HEK293 (cell line): Measurements from ENCODE around the gene HHLA2.

Source experiments
- CTCF ChIA-PET: fragments of 350-600 bp; formaldehyde crosslinking; extraction: SDS; loops from one replicate; lab custom pipeline; 2021; ENCODE audit warnings: antibody characterized with exemption; lab: Yijun Ruan, JAX
- POLR2A ChIA-PET: fragments of 300-600 bp; formaldehyde crosslinking; extraction: SDS; loops from one replicate; lab custom pipeline; 2020; ENCODE audit warnings: antibody characterized with exemption, inconsistent platforms; lab: Yijun Ruan, JAX
- H3K27ac ChIP-seq: fragments of 200-500 bp; sonication (Bioruptor generic); 2 replicates; pipeline ENCODE4 v1.5.1; 2014; ENCODE audit warnings: low read depth, low read length, control low read depth, inconsistent platforms; ENCODE audit errors: extremely low read depth
- H3K36me3 ChIP-seq, 2 experiments: fragments of 200-500 bp in 1 of 2; sonication (Bioruptor generic) in 1 of 2; 1 replicate in 1 of 2; 2 replicates in 1 of 2; pipeline ENCODE4 v1.5.1; 2014 to 2017; ENCODE audit warnings: inconsistent platforms in 2 of 2, low read length in 2 of 2; ENCODE audit not compliant: control insufficient read depth in 2 of 2, insufficient read depth in 1 of 2
- H3K4me1 ChIP-seq: fragments of 200-500 bp; sonication (Bioruptor generic); 2 replicates; pipeline ENCODE4 v1.5.1; 2014; ENCODE audit warnings: mild to moderate bottlenecking, low read length, inconsistent platforms; ENCODE audit not compliant: control insufficient read depth, insufficient read depth
- H3K4me3 ChIP-seq: 2 replicates; pipeline ENCODE4 v1.5.1; 2011; ENCODE audit warnings: low read depth, mild to moderate bottlenecking, control low read depth, low read length, moderate library complexity
- H3K9me3 ChIP-seq: fragments of 200-500 bp; sonication (Bioruptor generic); 2 replicates; pipeline ENCODE4 v1.5.1; 2014; ENCODE audit warnings: low read depth, low read length, inconsistent platforms; ENCODE audit not compliant: control insufficient read depth, insufficient read depth
- GLI2 ChIP-seq: fragments of 450-650 bp; formaldehyde crosslinking; IDR thresholded peaks from 2 replicates; pipeline ENCODE4; 2017; ENCODE audit warnings: missing biosample characterization, missing genetic modification characterization, low read depth, borderline replicate concordance
- KLF10 ChIP-seq: fragments of 450-650 bp; IDR thresholded peaks from 2 replicates; pipeline ENCODE4 v1.5.1; 2018; ENCODE audit warnings: missing biosample characterization, mild to moderate bottlenecking, missing genetic modification characterization
- SCRT1 ChIP-seq: fragments of 450-650 bp; formaldehyde crosslinking; IDR thresholded peaks from 2 replicates; pipeline ENCODE4 v1.5.1; 2016; ENCODE audit warnings: missing biosample characterization, missing genetic modification characterization, borderline replicate concordance
- TRIM28 ChIP-seq: IDR thresholded peaks from 2 replicates; pipeline ENCODE4 v1.6.1; 2011; ENCODE audit warnings: low read length, control low read depth, borderline replicate concordance
- ZBTB1 ChIP-seq: fragments of 450-650 bp; formaldehyde crosslinking; IDR thresholded peaks from 2 replicates; pipeline ENCODE4 v1.5.1; 2016; ENCODE audit warnings: missing biosample characterization, missing genetic modification characterization
- ZBTB7A ChIP-seq: fragments of 450-650 bp; formaldehyde crosslinking; IDR thresholded peaks from 2 replicates; pipeline ENCODE4 v1.5.1; 2016; ENCODE audit warnings: low read depth, missing biosample characterization, missing genetic modification characterization
- ZFHX2 ChIP-seq: fragments of 450-650 bp; formaldehyde crosslinking; conservative IDR thresholded peaks from 2 replicates; pipeline ENCODE4 v1.5.1; 2016; ENCODE audit warnings: missing biosample characterization, missing genetic modification characterization
- ZNF121 ChIP-seq: fragments of 450-650 bp; formaldehyde crosslinking; IDR thresholded peaks from 2 replicates; pipeline ENCODE4 v1.5.1; 2016; ENCODE audit warnings: missing biosample characterization, missing genetic modification characterization
- ZNF138 ChIP-seq: fragments of 450-650 bp; formaldehyde crosslinking; IDR thresholded peaks from 2 replicates; pipeline ENCODE4 v1.5.1; 2016; ENCODE audit warnings: missing biosample characterization, missing genetic modification characterization, borderline replicate concordance
- ZNF157 ChIP-seq: fragments of 450-650 bp; formaldehyde crosslinking; IDR thresholded peaks from 2 replicates; pipeline ENCODE4 v1.5.1; 2016; ENCODE audit warnings: missing biosample characterization, missing genetic modification characterization
- ZNF2 ChIP-seq: fragments of 450-650 bp; formaldehyde crosslinking; IDR thresholded peaks from 2 replicates; pipeline ENCODE4 v1.5.1; 2016; ENCODE audit warnings: missing biosample characterization, missing genetic modification characterization
- ZNF211 ChIP-seq: fragments of 450-650 bp; formaldehyde crosslinking; IDR thresholded peaks from 2 replicates; pipeline ENCODE4 v1.5.1; 2016; ENCODE audit warnings: low read depth, missing biosample characterization, missing genetic modification characterization
- ZNF214 ChIP-seq: fragments of 450-650 bp; formaldehyde crosslinking; IDR thresholded peaks from 2 replicates; pipeline ENCODE4 v1.5.1; 2017; ENCODE audit warnings: missing biosample characterization, mild to moderate bottlenecking, missing genetic modification characterization, borderline replicate concordance
- ZNF223 ChIP-seq: fragments of 450-650 bp; formaldehyde crosslinking; IDR thresholded peaks from 2 replicates; pipeline ENCODE4 v1.5.1; 2016; ENCODE audit warnings: missing biosample characterization, missing genetic modification characterization
- ZNF555 ChIP-seq: fragments of 450-650 bp; formaldehyde crosslinking; conservative IDR thresholded peaks from 2 replicates; pipeline ENCODE4 v1.5.1; 2017; ENCODE audit warnings: missing biosample characterization, mild to moderate bottlenecking, missing genetic modification characterization, inconsistent platforms
- ZNF558 ChIP-seq: fragments of 450-650 bp; formaldehyde crosslinking; IDR thresholded peaks from 2 replicates; pipeline ENCODE4 v1.5.1; 2016; ENCODE audit warnings: missing biosample characterization, missing genetic modification characterization
- ZNF610 ChIP-seq: fragments of 450-650 bp; formaldehyde crosslinking; IDR thresholded peaks from 2 replicates; pipeline ENCODE4 v1.5.1; 2016; ENCODE audit warnings: missing biosample characterization, missing genetic modification characterization, borderline replicate concordance
- ZNF747 ChIP-seq: fragments of 450-650 bp; formaldehyde crosslinking; IDR thresholded peaks from 2 replicates; pipeline ENCODE4 v1.5.1; 2016; ENCODE audit warnings: missing biosample characterization, missing genetic modification characterization
- ZSCAN16 ChIP-seq: fragments of 450-650 bp; formaldehyde crosslinking; IDR thresholded peaks from 2 replicates; pipeline ENCODE4 v1.5.1; 2016; ENCODE audit warnings: missing biosample characterization, missing genetic modification characterization
- TF ChIP-seq, protein P1 (sequence below): fragments of 450-650 bp; formaldehyde crosslinking; conservative IDR thresholded peaks from 2 replicates; pipeline ENCODE4 v1.5.1; 2016; ENCODE audit warnings: low read depth, missing biosample characterization, missing genetic modification characterization
- TF ChIP-seq, protein P2 (sequence below): fragments of 450-650 bp; formaldehyde crosslinking; IDR thresholded peaks from 2 replicates; pipeline ENCODE4 v1.5.1; 2016; ENCODE audit warnings: missing biosample characterization, missing genetic modification characterization
- TF ChIP-seq, protein P3 (sequence below): fragments of 450-650 bp; formaldehyde crosslinking; IDR thresholded peaks from 2 replicates; pipeline ENCODE4 v1.5.1; 2016; ENCODE audit warnings: missing biosample characterization, missing genetic modification characterization, low read depth
- TF ChIP-seq, protein P4 (sequence below): fragments of 450-650 bp; formaldehyde crosslinking; IDR thresholded peaks from 2 replicates; pipeline ENCODE4 v1.5.1; 2016; ENCODE audit warnings: missing biosample characterization, missing genetic modification characterization

HHLA2 gene

DNA sequence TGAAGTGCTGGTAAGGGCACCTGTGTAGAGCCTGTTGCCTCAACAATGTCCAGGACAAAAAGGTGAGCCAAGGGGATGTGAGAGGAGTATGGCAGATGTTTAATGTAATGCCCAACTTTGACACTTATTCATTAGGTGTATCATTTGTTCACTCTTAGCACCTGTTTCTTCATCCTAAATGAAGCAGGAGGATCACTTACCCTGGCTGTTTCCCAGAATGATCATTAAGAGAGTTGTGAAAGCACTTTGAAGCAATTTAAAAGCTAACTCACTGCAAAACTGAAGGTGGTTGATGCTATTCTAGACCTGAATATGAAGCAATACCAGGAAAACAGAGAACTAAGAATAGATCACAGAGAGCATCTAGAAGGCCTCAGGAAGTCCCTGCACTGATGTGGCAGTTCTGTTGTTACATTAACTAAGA is 3.4 kb upstream of the HHLA2 start (continued):
- TF ChIP-seq, protein P1, sequence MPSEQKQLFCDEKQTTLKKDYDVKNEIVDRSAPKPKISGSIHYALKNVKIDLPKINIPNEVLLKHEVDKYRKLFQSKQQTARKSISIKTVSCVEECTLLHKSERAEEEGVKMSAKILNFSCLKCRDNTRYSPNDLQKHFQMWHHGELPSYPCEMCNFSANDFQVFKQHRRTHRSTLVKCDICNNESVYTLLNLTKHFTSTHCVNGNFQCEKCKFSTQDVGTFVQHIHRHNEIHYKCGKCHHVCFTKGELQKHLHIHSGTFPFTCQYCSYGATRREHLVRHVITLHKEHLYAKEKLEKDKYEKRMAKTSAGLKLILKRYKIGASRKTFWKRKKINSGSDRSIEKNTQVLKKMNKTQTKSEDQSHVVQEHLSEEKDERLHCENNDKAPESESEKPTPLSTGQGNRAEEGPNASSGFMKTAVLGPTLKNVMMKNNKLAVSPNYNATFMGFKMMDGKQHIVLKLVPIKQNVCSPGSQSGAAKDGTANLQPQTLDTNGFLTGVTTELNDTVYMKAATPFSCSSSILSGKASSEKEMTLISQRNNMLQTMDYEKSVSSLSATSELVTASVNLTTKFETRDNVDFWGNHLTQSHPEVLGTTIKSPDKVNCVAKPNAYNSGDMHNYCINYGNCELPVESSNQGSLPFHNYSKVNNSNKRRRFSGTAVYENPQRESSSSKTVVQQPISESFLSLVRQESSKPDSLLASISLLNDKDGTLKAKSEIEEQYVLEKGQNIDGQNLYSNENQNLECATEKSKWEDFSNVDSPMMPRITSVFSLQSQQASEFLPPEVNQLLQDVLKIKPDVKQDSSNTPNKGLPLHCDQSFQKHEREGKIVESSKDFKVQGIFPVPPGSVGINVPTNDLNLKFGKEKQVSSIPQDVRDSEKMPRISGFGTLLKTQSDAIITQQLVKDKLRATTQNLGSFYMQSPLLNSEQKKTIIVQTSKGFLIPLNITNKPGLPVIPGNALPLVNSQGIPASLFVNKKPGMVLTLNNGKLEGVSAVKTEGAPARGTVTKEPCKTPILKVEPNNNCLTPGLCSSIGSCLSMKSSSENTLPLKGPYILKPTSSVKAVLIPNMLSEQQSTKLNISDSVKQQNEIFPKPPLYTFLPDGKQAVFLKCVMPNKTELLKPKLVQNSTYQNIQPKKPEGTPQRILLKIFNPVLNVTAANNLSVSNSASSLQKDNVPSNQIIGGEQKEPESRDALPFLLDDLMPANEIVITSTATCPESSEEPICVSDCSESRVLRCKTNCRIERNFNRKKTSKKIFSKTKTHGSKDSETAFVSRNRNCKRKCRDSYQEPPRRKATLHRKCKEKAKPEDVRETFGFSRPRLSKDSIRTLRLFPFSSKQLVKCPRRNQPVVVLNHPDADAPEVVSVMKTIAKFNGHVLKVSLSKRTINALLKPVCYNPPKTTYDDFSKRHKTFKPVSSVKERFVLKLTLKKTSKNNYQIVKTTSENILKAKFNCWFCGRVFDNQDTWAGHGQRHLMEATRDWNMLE (tag by site-specific recombination): no peak
- no peak for TF ChIP-seq GLI2

DNA sequence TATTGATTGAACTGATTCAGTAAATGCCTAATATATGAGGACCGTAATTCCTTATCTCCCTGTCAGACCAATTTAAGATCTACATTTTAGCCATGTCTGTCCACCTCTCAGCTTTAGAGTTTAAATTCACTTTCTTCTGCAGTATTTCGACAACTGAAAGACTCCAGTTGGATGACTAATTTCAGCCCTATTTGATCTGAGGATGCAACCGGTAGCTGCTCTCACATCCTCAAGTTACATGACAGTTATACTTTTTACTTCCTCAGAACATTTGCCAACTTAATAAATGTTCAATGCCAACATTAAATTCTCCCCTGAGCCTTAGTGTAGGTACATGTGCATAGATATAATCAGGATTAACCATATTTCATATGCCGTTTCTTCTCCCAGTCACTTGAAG is 2.5 kb upstream of the HHLA2 start:
- ChIA-PET CTCF (no interaction called here), POLR2A (no interaction called here)
- no peak for TF ChIP-seq ZNF747 (tag by site-specific recombination)
- TF ChIP-seq ZNF211: no peak
- no peak for TF ChIP-seq ZNF121 (tag by site-specific recombination)
- TF ChIP-seq ZNF157 (tag by site-specific recombination): no peak
- no peak for TF ChIP-seq ZNF214 (tag by site-specific recombination)
- TF ChIP-seq, protein P2, sequence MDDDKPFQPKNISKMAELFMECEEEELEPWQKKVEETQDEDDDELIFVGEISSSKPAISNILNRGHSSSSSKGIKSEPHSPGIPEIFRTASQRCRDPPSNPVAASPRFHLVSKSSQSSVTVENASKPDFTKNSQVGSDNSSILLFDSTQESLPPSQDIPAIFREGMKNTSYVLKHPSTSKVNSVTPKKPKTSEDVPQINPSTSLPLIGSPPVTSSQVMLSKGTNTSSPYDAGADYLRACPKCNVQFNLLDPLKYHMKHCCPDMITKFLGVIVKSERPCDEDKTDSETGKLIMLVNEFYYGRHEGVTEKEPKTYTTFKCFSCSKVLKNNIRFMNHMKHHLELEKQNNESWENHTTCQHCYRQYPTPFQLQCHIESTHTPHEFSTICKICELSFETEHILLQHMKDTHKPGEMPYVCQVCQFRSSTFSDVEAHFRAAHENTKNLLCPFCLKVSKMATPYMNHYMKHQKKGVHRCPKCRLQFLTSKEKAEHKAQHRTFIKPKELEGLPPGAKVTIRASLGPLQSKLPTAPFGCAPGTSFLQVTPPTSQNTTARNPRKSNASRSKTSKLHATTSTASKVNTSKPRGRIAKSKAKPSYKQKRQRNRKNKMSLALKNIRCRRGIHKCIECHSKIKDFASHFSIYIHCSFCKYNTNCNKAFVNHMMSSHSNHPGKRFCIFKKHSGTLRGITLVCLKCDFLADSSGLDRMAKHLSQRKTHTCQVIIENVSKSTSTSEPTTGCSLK (tag by site-specific recombination): no peak
- TF ChIP-seq ZSCAN16 (tag by site-specific recombination): no peak
- no peak for TF ChIP-seq SCRT1 (tag by site-specific recombination)
- no peak for TF ChIP-seq ZBTB7A (tag by site-specific recombination)
- Histone ChIP-seq H3K4me3 (no peak overlapping the region), H3K36me3 (no peaks in the 10 kb centered on the region), H3K4me1 (no peaks in the 10 kb centered on the region), H3K27ac (no peak overlapping the region), H3K9me3 (no peaks in the 10 kb centered on the region)

DNA sequence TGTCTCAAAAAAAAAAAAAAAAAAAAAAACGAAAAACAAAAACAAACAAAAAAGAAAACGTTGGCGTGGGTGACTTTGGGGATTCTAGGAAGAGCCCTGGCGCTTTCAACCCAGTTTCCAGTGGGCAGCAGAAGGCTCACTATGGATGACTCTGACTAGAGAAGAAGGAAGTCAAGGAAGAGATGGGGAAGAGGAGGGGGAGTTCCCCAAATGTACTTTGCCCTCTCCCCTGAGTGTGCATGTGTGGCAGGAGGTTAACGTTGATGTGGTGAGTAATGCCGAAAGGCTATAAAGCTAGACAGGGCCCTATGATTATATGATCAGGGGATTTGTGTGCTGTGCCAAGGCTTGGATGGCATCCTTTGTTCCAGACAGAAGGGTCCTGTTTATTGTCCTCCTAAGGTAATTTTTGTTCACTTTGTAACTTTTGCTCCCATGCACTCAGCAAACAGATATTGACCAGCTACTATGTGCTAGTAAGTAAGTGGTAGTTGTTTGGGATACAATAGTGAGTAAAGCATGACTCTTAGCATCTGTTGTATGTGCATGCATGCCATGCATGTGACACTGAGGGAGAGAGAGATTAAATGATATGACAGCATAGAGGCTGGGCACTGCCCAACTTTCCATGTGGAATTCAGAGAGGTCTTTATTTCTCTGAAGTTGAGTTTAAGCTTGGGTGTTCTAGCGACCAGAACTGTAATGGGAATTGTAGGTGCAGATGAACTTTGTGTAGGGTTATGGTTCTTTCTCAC is 750 bp upstream of the HHLA2 start:
- no peaks in the 10 kb centered on the region for H3K9me3 ChIP-seq
- POLR2A ChIA-PET: no interaction called here
- CTCF ChIA-PET: no interaction called here
- no peak overlapping the region for H3K4me3 ChIP-seq
- H3K36me3 ChIP-seq: no peaks in the 10 kb centered on the region
- no peak overlapping the region for H3K27ac ChIP-seq
- H3K4me1 ChIP-seq: no peaks in the 10 kb centered on the region
- TF ChIP-seq KLF10 (tag by site-specific recombination) (no peak), ZNF555 (no peak), TRIM28 (no peak), ZNF558 (no peak), ZBTB1 (tag by site-specific recombination) (no peak), ZNF138 (tag by site-specific recombination) (no peak), ZBTB7A (tag by site-specific recombination) (no peak), ZNF2 (tag by site-specific recombination) (no peak), ZNF223 (tag by site-specific recombination) (no peak), ZFHX2 (tag by site-specific recombination) (no peak), ZNF610 (tag by site-specific recombination) (no peak)
- TF ChIP-seq, protein P3, sequence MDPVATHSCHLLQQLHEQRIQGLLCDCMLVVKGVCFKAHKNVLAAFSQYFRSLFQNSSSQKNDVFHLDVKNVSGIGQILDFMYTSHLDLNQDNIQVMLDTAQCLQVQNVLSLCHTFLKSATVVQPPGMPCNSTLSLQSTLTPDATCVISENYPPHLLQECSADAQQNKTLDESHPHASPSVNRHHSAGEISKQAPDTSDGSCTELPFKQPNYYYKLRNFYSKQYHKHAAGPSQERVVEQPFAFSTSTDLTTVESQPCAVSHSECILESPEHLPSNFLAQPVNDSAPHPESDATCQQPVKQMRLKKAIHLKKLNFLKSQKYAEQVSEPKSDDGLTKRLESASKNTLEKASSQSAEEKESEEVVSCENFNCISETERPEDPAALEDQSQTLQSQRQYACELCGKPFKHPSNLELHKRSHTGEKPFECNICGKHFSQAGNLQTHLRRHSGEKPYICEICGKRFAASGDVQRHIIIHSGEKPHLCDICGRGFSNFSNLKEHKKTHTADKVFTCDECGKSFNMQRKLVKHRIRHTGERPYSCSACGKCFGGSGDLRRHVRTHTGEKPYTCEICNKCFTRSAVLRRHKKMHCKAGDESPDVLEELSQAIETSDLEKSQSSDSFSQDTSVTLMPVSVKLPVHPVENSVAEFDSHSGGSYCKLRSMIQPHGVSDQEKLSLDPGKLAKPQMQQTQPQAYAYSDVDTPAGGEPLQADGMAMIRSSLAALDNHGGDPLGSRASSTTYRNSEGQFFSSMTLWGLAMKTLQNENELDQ (tag by site-specific recombination): no peak
- TF ChIP-seq, protein P4, sequence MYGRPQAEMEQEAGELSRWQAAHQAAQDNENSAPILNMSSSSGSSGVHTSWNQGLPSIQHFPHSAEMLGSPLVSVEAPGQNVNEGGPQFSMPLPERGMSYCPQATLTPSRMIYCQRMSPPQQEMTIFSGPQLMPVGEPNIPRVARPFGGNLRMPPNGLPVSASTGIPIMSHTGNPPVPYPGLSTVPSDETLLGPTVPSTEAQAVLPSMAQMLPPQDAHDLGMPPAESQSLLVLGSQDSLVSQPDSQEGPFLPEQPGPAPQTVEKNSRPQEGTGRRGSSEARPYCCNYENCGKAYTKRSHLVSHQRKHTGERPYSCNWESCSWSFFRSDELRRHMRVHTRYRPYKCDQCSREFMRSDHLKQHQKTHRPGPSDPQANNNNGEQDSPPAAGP: no peak
